ENCODE measurements around the gene KCNMA1. TPM values are rescaled to one million over a fixed set of nuclear protein-coding genes. Genes with fewer than 3 reads are reported as not detected.

The KCNMA1 gene
- total and polyA plus RNA-seq, 9 of the 15 experiments (the other 6 are each of a cell fraction or from before 2014, with no cell fraction given), result 0.01 to 0.95 (median 0.15) TPM; not detected in 4

- TF ChIP-seq MEIS2 (IDR thresholded peaks at IDR 0.05; ENCODE audit: partially characterized antibody) (no peak), SREBF2 (CRISPR knock-in tag; IDR thresholded peaks at IDR 0.05) (no peak), NFIC (IDR thresholded peaks at IDR 0.05) (peak; percentile 66)
- Histone ChIP-seq H3K9ac (ENCODE audit: insufficient read depth in 1 of 2, low read depth in 2 of 2, low read length in 2 of 2) (no peak overlapping the region), H3K4me3 (no peak overlapping the region), H3K4me1 (replicated peaks in 1 of 2; ENCODE audit: control insufficient read depth in 2 of 2, insufficient read depth in 2 of 2, low read length in 2 of 2) (no peaks in the 10 kb centered on the region), H2AFZ (ENCODE audit: low read depth, low read length) (no peak overlapping the region), H3K27me3 (ENCODE audit: control insufficient read depth in 2 of 2, insufficient read depth in 2 of 2, low read length in 2 of 2) (peaks cover 9 to 34% of the 10 kb centered on the region in 2 experiments; a peak in 3 of 5 replicates), H3K79me2 (ENCODE audit: control insufficient read depth, insufficient read depth, low read length) (no peaks in the 10 kb centered on the region), H3K36me3 (ENCODE audit: control insufficient read depth, insufficient read depth, low read length) (no peaks in the 10 kb centered on the region), H4K20me1 (replicated peaks; ENCODE audit: control insufficient read depth, insufficient read depth, low read length) (no peaks in the 10 kb centered on the region), H3K9me1 (ENCODE audit: control insufficient read depth, insufficient read depth, low read length) (no peaks in the 10 kb centered on the region), H3K27ac (ENCODE audit: extremely low read depth, low read depth, low read length) (no peak overlapping the region), H3K9me3 (replicated peaks; ENCODE audit: control insufficient read depth, insufficient read depth, low read depth, low read length) (no peaks in the 10 kb centered on the region), H3K4me2 (ENCODE audit: insufficient read depth, low read length) (no peak overlapping the region)
- no peak for DNase-seq (ENCODE audit: extremely low read depth in 1 of 4, low spot score in 3 of 4)
- in situ Hi-C loops (cut with MboI), result no loop called here
- WGBS (ENCODE audit: insufficient coverage, low coverage, missing lambda C conversion rate), result 0% methylated on average over 9 of the region's 9 CpGs
- POLR2A ChIA-PET, result no interaction called here
- no peak for ATAC-seq
- FAIRE-seq, result no peak
- CTCF ChIA-PET (ENCODE audit: low intra/inter-chr PET ratio), result no interaction called here
- no TSS peak for BruUV-seq (replicated peaks)
- intact Hi-C loops (cut with micrococcal nuclease), result no loop called here
These were observed 73.9 kb downstream of the KCNMA1 start for GRCh38 chr10:77563638-77564270.

DNA sequence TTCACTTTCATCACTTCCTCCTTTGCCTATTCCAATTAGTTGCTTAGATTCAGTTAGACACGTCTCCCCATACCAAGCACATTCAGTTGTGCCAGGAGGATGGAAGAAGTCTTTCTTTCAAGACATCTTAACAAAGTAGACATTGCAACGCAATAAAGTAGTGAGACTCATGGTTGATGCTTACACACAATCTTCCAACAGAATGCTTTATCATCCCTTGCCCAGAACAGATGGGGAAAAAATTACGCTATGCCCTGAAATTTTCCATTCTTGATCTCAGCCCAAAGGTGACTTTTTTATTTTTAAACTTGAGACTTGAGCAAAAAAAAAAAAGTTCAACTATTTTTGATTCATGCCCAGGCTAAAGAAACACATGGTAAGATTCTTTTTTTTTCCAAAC is 74.9 kb downstream of the KCNMA1 start:
- POLR2A ChIA-PET, result interaction anchor here (0.6 kb wide), 1 partner anchor 431 kb away, joined by 3 read pairs; no protein-coding TSS in a partner anchor
- no TSS peak for BruUV-seq (replicated peaks)
- peak; percentile 29 for FAIRE-seq
- 0% methylated on average over 3 of the region's 3 CpGs for WGBS (ENCODE audit: insufficient coverage, low coverage, missing lambda C conversion rate)
- Histone ChIP-seq H3K27me3 (ENCODE audit: control insufficient read depth in 2 of 2, insufficient read depth in 2 of 2, low read length in 2 of 2) (peaks cover 9 to 34% of the 10 kb centered on the region in 2 experiments; a peak in 3 of 5 replicates), H4K20me1 (replicated peaks; ENCODE audit: control insufficient read depth, insufficient read depth, low read length) (no peaks in the 10 kb centered on the region), H3K4me3 (no peak overlapping the region), H3K9me1 (ENCODE audit: control insufficient read depth, insufficient read depth, low read length) (no peaks in the 10 kb centered on the region), H3K27ac (ENCODE audit: extremely low read depth, low read depth, low read length) (no peak overlapping the region), H2AFZ (ENCODE audit: low read depth, low read length) (no peak overlapping the region), H3K4me2 (ENCODE audit: insufficient read depth, low read length) (no peak overlapping the region), H3K9me3 (replicated peaks; ENCODE audit: control insufficient read depth, insufficient read depth, low read depth, low read length) (no peaks in the 10 kb centered on the region), H3K4me1 (replicated peaks in 1 of 2; ENCODE audit: control insufficient read depth in 2 of 2, insufficient read depth in 2 of 2, low read length in 2 of 2) (no peaks in the 10 kb centered on the region), H3K79me2 (ENCODE audit: control insufficient read depth, insufficient read depth, low read length) (no peaks in the 10 kb centered on the region), H3K36me3 (ENCODE audit: control insufficient read depth, insufficient read depth, low read length) (no peaks in the 10 kb centered on the region), H3K9ac (ENCODE audit: insufficient read depth in 1 of 2, low read depth in 2 of 2, low read length in 2 of 2) (no peak overlapping the region)
- no peak for ATAC-seq
- TF ChIP-seq, protein P1, sequence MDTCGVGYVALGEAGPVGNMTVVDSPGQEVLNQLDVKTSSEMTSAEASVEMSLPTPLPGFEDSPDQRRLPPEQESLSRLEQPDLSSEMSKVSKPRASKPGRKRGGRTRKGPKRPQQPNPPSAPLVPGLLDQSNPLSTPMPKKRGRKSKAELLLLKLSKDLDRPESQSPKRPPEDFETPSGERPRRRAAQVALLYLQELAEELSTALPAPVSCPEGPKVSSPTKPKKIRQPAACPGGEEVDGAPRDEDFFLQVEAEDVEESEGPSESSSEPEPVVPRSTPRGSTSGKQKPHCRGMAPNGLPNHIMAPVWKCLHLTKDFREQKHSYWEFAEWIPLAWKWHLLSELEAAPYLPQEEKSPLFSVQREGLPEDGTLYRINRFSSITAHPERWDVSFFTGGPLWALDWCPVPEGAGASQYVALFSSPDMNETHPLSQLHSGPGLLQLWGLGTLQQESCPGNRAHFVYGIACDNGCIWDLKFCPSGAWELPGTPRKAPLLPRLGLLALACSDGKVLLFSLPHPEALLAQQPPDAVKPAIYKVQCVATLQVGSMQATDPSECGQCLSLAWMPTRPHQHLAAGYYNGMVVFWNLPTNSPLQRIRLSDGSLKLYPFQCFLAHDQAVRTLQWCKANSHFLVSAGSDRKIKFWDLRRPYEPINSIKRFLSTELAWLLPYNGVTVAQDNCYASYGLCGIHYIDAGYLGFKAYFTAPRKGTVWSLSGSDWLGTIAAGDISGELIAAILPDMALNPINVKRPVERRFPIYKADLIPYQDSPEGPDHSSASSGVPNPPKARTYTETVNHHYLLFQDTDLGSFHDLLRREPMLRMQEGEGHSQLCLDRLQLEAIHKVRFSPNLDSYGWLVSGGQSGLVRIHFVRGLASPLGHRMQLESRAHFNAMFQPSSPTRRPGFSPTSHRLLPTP (IDR thresholded peaks at IDR 0.05; ENCODE audit: borderline replicate concordance, extremely low read depth, insufficient read length), result no peak
- TF ChIP-seq ZNF717 (CRISPR knock-in tag; IDR thresholded peaks at IDR 0.05) (no peak), EP300 (IDR thresholded peaks at IDR 0.05; ENCODE audit: low read length) (no peak), EWSR1 (IDR thresholded peaks at IDR 0.05; ENCODE audit: borderline replicate concordance, low read depth, partially characterized antibody) (no peak), ZNF384 (IDR thresholded peaks at IDR 0.05; ENCODE audit: low read depth, low read length) (no peak), KLF16 (IDR thresholded peaks at IDR 0.05) (no peak), MCM3 (IDR thresholded peaks at IDR 0.05) (no peak)
- TF ChIP-seq, protein P2, sequence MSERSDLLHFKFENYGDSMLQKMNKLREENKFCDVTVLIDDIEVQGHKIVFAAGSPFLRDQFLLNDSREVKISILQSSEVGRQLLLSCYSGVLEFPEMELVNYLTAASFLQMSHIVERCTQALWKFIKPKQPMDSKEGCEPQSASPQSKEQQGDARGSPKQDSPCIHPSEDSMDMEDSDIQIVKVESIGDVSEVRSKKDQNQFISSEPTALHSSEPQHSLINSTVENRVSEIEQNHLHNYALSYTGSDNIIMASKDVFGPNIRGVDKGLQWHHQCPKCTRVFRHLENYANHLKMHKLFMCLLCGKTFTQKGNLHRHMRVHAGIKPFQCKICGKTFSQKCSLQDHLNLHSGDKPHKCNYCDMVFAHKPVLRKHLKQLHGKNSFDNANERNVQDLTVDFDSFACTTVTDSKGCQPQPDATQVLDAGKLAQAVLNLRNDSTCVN (CRISPR knock-in tag; IDR thresholded peaks at IDR 0.05), result no peak
- CTCF ChIA-PET (ENCODE audit: low intra/inter-chr PET ratio), result no interaction called here
- no peak for DNase-seq (ENCODE audit: extremely low read depth in 1 of 4, low spot score in 3 of 4)
- intact Hi-C loops (cut with micrococcal nuclease), result no loop called here
- in situ Hi-C loops (cut with MboI), result no loop called here
